Parathyroid adenoma (tissue), 2 donors: ENCODE results near the gene NUBP1.
"Not testable (repeated sequence)": the region's sequence is repeated elsewhere in the genome, so short reads cannot be mapped to it uniquely, and the experiment has no call there.

ENCODE experiments used
- H2AFZ ChIP-seq: fragments of 300-600 bp; sonication (generic); one replicate; pipeline ENCODE4 v1.7.0; 2017; ENCODE audit warnings: antibody characterized with exemption, mild to moderate bottlenecking
- H3K27ac ChIP-seq: fragments of 300-600 bp; sonication (generic); one replicate; pipeline ENCODE4 v1.7.0; 2017
- H3K27me3 ChIP-seq: fragments of 300-600 bp; sonication (generic); one replicate; pipeline ENCODE4 v1.7.0; 2017; ENCODE audit warnings: low read length; ENCODE audit not compliant: control insufficient read depth, insufficient read depth
- H3K36me3 ChIP-seq: fragments of 300-600 bp; sonication (generic); one replicate; pipeline ENCODE4 v1.7.0; 2017; ENCODE audit warnings: low read length; ENCODE audit not compliant: control insufficient read depth, insufficient read depth
- H3K4me1 ChIP-seq: fragments of 300-600 bp; sonication (generic); one replicate; pipeline ENCODE4 v1.7.0; 2017; ENCODE audit warnings: control low read depth
- H3K4me2 ChIP-seq: fragments of 300-600 bp; sonication (generic); one replicate; pipeline ENCODE4 v1.7.0; 2017; ENCODE audit warnings: low read length
- H3K4me3 ChIP-seq: fragments of 300-600 bp; sonication (generic); one replicate; pipeline ENCODE4 v1.7.0; 2017; ENCODE audit warnings: low read depth, low read length
- H3K79me2 ChIP-seq: fragments of 300-600 bp; sonication (generic); one replicate; pipeline ENCODE4 v1.7.0; 2017; ENCODE audit warnings: control low read depth
- H3K9ac ChIP-seq: fragments of 300-600 bp; sonication (generic); one replicate; pipeline ENCODE4 v1.7.0; 2017; ENCODE audit warnings: mild to moderate bottlenecking
- H3K9me3 ChIP-seq: fragments of 300-600 bp; sonication (generic); one replicate; pipeline ENCODE4 v1.7.0; 2017; ENCODE audit warnings: low read length; ENCODE audit not compliant: control insufficient read depth
- TF ChIP-seq, protein P1 (sequence below): fragments of 300-600 bp; sonication (generic); IDR thresholded peaks from one replicate; pipeline ENCODE4 v1.7.0; 2017; ENCODE audit warnings: antibody characterized with exemption, mild to moderate bottlenecking
- donor health status: primary hyperparathyroidism.

The NUBP1 gene

DNA sequence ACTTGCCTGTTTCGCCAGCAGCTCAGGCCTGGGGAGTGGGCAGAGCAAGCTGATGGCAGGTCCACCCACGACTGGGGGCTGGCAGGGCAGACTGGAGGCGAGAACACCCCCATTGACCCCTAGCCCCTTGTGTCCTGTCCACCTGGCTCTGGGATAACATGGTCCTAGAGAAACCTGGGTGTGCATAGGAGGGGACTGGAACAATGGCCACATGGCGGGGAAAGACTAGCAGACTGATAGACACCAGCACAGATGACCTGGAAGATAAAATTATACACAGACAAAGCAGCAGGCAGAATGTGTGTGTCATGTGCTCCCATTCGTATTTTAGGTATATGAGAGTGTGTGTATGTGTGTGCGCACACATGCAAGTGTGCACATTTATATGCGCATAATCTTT lies 23.5 kb downstream of the NUBP1 start:
- H3K36me3 ChIP-seq: no peaks in the 10 kb centered on the region
- TF ChIP-seq, protein P1, sequence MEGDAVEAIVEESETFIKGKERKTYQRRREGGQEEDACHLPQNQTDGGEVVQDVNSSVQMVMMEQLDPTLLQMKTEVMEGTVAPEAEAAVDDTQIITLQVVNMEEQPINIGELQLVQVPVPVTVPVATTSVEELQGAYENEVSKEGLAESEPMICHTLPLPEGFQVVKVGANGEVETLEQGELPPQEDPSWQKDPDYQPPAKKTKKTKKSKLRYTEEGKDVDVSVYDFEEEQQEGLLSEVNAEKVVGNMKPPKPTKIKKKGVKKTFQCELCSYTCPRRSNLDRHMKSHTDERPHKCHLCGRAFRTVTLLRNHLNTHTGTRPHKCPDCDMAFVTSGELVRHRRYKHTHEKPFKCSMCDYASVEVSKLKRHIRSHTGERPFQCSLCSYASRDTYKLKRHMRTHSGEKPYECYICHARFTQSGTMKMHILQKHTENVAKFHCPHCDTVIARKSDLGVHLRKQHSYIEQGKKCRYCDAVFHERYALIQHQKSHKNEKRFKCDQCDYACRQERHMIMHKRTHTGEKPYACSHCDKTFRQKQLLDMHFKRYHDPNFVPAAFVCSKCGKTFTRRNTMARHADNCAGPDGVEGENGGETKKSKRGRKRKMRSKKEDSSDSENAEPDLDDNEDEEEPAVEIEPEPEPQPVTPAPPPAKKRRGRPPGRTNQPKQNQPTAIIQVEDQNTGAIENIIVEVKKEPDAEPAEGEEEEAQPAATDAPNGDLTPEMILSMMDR: no peak

DNA sequence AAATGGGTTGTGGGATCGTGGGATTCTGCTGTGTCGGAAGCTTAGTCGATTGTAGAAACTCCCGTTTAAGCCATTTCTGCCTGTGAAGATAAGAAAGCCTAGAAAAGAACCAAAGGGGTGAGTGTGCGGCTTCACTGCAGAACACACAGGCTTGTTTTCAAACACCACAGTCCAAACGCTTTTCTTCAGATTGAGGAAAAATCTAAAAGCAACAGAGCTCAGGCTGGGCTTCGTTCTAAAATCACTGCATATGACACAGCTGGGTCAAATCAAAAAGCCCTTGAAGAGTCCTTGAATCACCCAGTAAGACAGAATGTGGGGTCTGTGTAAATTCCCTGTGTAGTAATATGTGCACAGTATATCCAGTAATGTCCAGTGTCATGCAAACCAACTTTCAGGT lies 25.7 kb downstream of the NUBP1 start:
- Histone ChIP-seq H3K4me3 (no peak overlapping the region), H2AFZ (no peak overlapping the region), H3K79me2 (no peaks in the 10 kb centered on the region), H3K4me2 (no peak overlapping the region), H3K4me1 (no peaks in the 10 kb centered on the region), H3K27me3 (no peaks in the 10 kb centered on the region), H3K36me3 (no peaks in the 10 kb centered on the region), H3K9ac (no peak overlapping the region), H3K9me3 (no peaks in the 10 kb centered on the region), H3K27ac (no peak overlapping the region)
- TF ChIP-seq, protein P1: no peak

More for the DNA sequence above, 23.5 kb downstream of the NUBP1 start:
- no peaks in the 10 kb centered on the region for H3K79me2 ChIP-seq
- no peaks in the 10 kb centered on the region for H3K27me3 ChIP-seq
- H3K9ac ChIP-seq: no peak overlapping the region
- H3K27ac ChIP-seq: no peak overlapping the region
- no peak overlapping the region for H3K4me3 ChIP-seq
- H3K4me1 ChIP-seq: no peaks in the 10 kb centered on the region
- no peaks in the 10 kb centered on the region for H3K9me3 ChIP-seq
- no peak overlapping the region for H2AFZ ChIP-seq
- H3K4me2 ChIP-seq: no peak overlapping the region

DNA sequence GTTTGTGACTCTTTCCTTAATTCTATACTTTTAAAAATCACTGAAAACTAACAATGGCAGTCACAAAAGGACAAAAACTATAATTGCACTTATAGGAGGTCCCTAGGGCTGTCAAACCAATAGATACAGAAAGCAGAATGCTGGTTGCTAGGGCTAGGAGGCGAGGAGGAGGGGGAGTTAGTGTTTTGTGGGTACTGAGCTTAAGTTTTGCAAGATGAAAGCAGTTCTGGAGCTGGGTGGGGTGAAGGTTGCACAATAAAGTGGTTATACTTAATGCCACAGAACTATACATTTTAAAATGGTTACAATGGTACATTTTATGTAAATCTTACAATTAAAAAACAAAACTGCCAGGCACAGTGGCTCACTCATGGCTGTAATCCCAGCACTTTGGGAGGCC lies 27.3 kb downstream of the NUBP1 start:
- H2AFZ ChIP-seq: no peak overlapping the region
- TF ChIP-seq, protein P1: no peak
- H3K9ac ChIP-seq: no peak overlapping the region
- no peaks in the 10 kb centered on the region for H3K9me3 ChIP-seq
- H3K4me3 ChIP-seq: no peak overlapping the region
- no peak overlapping the region for H3K27ac ChIP-seq
- H3K4me1 ChIP-seq: no peaks in the 10 kb centered on the region
- no peak overlapping the region for H3K4me2 ChIP-seq
- H3K79me2 ChIP-seq: no peaks in the 10 kb centered on the region
- no peaks in the 10 kb centered on the region for H3K36me3 ChIP-seq
- no peaks in the 10 kb centered on the region for H3K27me3 ChIP-seq

DNA sequence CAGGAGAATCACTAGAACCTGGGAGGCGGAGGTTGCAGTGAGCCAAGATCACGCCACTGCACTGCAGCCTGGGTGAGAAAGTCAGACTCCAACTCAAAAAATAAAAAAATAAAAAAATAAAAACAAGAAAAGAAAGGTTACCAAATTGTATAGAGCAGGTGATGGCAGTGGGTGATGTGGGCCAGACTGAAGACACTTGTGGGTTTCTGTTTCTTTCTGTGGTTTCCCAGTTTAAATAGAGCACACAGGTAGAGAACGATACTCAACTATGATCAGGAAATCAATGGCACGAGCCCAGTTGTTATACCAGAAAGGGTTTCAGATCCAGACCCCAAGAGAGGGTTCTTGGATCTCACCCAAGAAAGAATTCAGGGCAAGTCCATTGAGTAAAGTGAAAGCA lies 32.6 kb downstream of the NUBP1 start:
- TF ChIP-seq, protein P1: no peak
- Histone ChIP-seq H3K4me1 (no peaks in the 10 kb centered on the region), H3K27me3 (no peaks in the 10 kb centered on the region)

DNA sequence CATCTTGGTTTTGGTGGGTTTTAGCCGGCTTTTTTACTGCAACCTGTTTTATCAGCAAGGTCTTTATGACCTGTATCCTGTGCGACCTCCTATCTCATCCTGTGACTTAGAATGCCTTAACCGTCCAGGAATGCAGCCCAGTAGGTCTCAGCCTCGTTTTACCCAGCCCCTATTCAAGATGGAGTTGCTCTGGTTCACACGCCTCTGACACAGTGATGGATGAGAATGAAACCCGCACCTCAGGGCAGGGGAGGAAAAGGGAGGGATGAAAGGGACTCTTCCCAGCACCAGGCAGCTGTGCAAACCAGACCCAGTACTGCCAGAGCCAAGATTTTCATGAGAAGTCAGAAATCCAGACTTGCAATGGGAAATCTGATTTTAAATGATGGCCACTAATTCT lies 33.3 kb downstream of the NUBP1 start:
- not testable (repeated sequence) for H3K4me2 ChIP-seq, H3K9ac ChIP-seq, H3K36me3 ChIP-seq, H3K79me2 ChIP-seq, H3K4me1 ChIP-seq, H3K9me3 ChIP-seq, H3K4me3 ChIP-seq, H3K27ac ChIP-seq, H3K27me3 ChIP-seq, H2AFZ ChIP-seq

More for the DNA sequence above, 32.6 kb downstream of the NUBP1 start:
- Histone ChIP-seq H3K9ac (no peak overlapping the region), H3K27ac (no peak overlapping the region), H3K4me3 (no peak overlapping the region), H3K36me3 (no peaks in the 10 kb centered on the region), H2AFZ (no peak overlapping the region), H3K4me2 (no peak overlapping the region), H3K9me3 (no peaks in the 10 kb centered on the region), H3K79me2 (no peaks in the 10 kb centered on the region)
